Activated CD8-positive, alpha-beta memory T cell treated with anti-CD3 and anti-CD28 coated beads for 24 hours (primary cell): ENCODE results near the gene S100A2.
"Not testable (repeated sequence)": the region's sequence is repeated elsewhere in the genome, so short reads cannot be mapped to it uniquely, and the experiment has no call there.

ENCODE experiments used
- DNase-seq: peaks from one replicate; pipeline ENCODE4 v3.0.0-alpha.2; 2020

Gene S100A2

DNA sequence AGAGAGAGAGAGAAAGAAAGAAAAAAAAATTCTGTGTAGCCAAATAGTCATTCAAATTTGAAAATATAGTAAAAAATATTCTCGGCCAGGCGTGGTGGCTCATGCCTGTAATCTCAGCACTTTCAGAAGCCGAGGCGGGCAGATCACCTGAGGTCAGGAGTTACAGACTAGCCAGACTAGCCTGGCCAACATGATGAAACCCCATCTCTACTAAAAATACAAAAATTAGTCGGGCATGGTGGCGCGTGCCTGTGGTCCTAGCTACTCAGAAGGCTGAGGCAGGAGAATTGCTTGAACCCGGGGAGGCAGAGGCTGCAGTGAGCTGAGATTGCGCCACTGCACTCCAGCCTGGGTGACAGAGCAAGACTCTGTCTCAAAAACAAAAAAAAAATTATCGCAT, 22.4 kb upstream of the S100A2 start:
- DNase-seq: not testable (repeated sequence)

DNA sequence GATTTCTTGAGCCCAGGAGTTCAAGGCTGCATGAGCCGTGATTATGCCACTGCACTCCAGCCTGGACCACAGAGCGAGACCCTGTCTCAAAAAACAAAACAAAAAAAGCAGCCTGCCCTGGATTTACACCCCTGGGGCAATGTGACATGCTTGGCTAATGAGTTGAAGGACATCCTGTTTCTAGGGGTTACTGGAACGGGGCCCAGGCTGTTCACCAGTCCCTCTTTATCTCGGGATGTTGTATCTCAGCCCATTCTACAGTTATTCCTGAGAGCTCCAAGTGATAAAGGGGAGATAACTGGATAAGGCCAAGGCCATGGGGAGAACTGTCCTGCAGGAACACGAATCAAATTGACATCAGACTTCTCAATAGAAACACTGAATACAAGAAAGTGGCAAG, 21.7 kb upstream of the S100A2 start:
- DNase-seq: no peak

DNA sequence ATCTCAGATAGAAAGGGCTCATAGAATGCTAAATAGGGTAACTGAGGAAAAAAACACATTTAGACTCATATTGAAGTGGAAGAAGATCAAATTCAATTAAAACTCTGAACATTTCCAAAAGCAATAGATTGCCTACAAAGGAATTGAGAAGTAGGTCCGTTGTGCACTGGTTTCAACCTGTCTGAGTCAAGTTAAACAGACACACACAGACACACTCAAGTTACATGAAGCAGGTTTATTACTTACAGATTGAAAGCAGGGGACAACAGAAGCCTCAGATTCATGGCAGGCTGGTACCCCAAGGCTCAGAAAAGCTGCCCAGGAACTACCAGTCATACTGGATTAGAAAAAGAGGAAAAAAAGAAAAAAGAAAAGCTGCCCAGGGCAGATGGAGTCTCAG, 20.7 kb upstream of the S100A2 start:
- no peak for DNase-seq

DNA sequence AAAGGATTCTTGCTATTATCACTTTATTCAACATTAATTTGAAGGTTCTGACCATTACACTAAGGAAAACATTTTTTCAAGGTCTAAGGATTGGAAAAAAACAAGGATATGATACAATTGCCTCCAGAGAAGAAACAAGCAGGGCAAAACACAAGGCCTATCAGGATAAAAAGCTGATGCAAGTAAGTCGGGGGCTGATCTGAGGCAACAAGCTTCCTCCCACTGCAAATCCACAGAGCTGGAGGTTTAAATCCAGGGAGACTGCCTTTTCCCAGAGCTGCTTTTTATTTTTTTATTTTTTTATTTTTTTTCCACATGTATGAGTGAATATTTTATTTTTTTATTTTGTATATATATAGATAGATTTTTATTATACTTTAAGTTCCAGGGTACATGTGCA, 19.4 kb upstream of the S100A2 start:
- DNase-seq: no peak

DNA sequence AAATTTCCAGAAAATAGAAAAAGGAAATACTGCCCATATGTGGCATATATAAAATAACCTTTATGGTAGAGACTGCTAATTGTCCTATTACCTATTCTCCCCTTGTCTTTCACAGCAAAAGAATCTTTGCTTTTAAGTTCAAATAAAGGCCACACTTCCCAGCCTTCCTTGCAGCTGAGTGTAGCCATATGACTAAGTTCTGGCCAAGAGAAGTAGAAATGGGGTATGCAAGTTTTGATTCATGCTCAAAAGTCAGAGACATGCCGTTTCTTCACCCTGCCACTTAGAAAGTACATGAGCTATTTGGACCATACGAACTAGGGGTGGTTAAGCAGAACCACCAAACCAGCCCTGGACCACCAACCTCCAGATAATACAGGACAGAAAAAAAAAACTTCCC, 18.3 kb upstream of the S100A2 start:
- DNase-seq: no peak

DNA sequence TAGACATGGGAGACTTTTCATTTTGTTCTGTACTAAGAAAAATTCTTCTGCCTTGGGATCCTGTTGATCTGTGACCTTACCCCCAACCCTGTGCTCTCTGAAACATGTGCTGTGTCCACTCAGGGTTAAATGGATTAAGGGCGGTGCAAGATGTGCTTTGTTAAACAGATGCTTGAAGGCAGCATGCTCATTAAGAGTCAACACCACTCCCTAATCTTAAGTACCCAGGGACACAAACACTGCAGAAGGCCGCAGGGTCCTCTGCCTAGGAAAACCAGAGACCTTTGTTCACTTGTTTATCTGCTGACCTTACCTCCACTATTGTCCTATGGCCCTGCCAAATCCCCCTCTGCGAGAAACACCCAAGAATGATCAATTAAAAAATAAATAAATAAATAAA, 17.9 kb upstream of the S100A2 start:
- not testable (repeated sequence) for DNase-seq

DNA sequence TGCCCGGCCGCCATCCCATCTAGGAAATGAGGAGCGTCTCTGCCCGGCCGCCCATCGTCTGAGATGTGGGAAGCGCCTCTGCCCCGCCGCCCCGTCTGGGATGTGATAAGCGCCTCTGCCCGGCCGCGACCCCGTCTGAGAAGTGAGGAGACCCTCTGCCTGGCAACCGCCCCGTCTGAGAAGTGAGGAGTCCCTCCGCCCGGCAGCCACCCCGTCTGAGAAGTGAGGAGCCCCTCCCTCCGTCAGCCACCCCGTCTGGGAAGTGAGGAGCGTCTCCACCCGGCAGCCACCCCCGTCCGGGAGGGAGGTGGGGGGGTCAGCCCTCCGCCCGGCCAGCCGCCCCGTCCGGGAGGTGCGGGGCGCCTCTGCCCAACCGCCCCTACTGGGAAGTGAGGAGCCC, 17.2 kb upstream of the S100A2 start:
- not testable (repeated sequence) for DNase-seq

DNA sequence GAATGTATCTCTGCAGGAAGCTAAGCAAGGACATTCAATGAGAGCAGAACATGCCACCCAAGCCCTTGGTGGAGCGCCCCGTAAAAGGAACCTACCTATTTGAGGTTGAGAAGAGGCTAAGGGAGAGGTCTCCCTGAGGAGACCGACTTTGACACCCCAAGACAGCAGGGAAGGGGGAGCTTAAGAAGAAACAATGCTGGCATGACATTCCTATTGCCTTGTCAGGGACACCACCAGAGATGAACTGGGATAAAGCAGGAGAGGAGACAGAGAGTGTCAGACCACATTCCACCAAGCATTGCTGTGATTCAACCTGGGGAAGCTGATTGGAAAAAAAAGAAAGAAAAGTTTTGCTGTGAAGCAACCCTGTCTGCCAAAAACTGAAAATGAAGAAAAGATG, 13.3 kb upstream of the S100A2 start:
- DNase-seq: no peak

DNA sequence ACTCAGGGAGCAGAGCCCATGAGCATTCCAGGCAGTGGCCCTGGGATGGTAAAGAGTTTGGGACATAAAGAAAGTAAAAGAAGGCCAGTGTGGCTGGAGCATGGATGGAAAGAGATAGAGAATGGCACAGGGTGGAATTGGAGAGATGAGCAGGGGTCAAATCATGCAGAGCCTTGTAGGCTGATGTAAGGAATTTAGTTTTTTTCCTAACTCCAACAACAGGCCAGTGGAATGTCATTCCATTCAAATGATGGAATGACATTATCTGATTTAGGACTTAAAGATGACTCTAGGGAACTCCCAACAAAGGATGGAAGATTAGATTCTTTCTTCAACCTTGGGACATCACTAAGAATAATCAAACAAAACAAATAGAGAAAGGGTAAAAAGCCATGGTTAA, 12.8 kb upstream of the S100A2 start:
- DNase-seq: no peak

DNA sequence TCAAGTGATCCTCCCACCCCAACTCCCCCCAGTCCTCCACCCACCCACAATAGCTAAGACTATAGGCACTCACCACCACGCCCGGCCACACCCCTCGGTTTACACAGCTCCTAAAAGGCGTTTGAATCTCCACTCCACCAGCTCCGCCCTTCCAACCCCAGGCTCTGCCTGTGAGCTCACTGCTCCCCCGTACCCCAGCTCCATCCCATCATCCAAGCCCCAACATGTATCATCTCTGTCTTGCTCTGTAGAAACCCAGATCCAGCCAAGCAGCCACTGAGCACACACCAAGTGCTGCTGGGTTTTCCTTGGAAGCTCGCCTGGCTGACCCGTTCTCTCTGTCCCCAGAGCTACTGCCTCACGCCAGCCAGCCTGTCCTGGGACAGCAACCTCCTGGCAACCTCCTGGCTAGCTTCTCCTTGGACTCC, 12.0 kb upstream of the S100A2 start:
- no peak for DNase-seq

DNA sequence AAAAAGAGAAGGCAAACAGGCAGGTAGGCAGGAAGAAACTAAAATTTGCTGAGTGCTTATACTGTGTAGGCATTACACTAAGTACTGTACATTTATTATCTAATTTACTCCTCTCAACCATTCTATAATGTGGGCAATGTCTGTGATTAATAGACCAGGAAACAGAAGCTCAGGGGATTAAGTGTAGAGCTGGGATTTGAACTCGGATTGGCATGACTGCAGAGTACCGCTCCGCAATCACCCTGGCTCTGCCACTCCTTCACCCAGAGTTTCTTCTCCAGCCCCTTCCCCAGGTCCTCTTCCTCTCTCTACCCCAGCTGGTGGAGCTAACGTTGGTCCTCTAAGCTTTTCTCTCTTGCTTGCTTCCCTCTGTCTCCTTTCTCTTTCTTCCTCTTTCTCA, 11.5 kb upstream of the S100A2 start:
- DNase-seq: no peak

DNA sequence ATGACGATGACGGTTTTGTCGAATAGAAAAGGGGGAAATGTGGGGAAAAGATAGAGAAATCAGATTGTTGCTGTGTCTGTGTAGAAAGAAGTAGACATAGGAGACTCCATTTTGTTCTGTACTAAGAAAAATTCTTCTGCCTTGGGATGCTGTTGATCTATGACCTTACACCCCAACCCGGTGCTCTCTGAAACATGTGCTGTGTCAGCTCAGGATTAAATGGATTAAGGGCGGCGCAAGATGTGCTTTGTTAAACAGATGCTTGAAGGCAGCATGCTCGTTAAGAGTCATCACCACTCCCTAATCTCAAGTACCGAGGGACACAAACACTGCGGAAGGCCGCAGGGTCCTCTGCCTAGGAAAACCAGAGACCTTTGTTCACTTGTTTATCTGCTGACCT, 9.9 kb upstream of the S100A2 start:
- not testable (repeated sequence) for DNase-seq

DNA sequence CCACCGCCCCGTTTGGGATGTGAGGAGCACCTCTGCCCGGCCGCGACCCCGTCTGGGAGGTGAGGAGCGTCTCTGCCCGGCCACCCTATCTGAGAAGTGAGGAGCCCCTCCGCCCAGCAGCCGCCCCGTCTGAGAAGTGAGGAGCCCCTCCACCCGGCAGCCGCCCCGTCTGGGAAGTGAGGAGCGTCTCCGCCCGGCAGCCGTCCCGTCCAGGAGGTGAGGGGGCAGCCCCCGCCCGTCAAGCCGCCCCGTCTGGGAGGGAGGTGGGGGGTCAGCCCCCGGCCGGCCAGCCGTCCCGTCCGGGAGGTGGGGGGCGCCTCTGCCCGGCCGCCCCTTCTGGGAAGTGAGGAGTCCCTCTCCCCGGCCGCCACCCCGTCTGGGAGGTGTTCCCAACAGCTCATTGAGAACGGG, 9.4 kb upstream of the S100A2 start:
- DNase-seq: not testable (repeated sequence)

DNA sequence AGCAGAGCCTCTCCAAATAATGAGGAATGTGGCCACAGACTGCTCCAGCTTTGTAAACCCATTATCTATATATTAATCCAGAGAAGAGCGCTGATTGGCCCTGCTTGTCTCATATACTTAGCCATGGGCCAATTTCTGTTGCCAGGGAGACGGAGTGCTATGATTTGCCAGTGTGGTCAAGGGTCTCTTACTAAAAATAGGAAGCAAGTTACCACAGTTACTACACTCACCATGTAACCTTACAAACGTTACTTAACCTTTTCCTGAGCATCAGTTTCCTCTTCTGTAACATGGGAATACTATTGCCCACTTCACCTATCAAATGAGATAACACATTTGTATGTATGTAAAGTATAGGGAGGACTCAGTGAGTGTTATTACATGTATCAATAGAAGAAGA, 7.7 kb upstream of the S100A2 start:
- DNase-seq: no peak

DNA sequence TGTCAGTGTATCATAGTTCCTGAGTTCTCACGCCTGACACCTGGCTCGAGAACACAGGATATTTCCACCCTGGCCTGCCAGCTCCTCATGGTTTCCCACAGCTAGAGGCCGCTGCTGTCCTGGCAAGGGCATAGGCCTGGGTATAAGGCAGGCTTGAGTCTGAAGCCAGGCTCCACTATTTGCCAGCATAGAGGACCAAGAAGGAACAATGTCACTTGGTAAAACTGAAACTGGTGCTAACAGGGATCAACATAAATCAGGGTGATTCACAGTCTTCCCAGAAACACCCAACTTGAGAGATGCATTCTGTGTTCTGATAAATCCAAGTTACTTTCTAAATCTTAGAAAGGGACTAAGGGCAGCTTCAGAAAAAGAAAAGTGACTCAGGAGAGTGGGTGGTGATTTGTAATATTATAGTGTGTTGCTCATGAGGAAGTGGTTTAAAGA, 6.9 kb upstream of the S100A2 start:
- DNase-seq: peak; percentile 73

DNA sequence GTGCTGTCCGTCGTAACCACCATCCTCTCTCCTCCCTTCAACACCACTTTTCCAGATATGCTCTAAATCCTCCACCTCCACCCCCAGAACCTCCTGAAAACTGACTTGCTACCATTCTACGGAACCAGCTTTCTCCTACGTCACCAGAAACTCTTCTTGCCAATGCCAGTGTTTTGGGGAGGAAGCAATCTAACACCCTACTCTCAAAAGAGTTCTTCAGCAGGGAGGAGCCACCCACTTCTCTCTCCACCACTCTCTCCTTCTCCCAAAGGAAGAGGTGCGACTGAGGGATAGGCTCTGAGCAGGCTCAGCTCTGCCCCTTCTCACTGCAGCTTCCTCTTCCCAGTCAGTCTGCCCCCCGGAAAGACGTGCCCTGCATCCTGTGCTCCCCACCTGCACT, 6.1 kb upstream of the S100A2 start:
- DNase-seq: no peak

DNA sequence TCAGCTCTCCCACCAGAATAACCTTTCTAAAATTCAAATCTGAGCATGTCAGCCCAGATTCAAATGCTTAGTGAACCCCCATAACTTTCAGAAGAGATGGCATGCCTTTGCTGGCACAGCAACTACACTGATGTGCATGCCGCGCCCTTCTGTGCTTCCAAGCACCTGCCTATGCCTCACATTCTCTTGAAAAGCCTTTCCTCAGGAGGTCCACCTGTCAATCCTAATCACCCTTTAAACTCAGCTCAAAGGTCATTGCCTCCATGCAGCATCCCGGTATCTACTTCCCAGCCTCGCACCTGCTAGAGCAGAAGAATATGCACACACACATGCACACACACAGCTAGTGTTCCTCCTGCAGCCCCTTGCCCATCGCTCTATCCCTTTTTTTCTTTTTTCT, 5.2 kb upstream of the S100A2 start:
- no peak for DNase-seq

DNA sequence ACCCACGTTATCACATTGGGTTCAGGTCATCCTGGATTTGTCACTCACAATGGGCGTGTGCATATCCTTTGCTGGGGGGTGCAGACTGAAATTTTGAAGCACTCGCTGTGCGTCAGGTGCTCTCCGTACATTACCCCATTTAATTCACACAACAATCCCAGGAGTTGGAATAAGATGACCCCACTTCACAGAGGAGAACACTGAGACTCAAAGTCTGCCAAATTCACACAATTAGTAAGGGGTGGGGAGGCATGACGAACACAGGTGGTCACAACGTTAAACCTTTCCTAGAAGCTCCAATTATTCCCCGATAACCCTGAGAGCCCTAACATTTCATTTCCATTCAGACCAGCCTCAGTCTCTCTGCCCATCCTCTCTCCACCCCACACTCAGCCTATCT, 3.8 kb upstream of the S100A2 start:
- no peak for DNase-seq

DNA sequence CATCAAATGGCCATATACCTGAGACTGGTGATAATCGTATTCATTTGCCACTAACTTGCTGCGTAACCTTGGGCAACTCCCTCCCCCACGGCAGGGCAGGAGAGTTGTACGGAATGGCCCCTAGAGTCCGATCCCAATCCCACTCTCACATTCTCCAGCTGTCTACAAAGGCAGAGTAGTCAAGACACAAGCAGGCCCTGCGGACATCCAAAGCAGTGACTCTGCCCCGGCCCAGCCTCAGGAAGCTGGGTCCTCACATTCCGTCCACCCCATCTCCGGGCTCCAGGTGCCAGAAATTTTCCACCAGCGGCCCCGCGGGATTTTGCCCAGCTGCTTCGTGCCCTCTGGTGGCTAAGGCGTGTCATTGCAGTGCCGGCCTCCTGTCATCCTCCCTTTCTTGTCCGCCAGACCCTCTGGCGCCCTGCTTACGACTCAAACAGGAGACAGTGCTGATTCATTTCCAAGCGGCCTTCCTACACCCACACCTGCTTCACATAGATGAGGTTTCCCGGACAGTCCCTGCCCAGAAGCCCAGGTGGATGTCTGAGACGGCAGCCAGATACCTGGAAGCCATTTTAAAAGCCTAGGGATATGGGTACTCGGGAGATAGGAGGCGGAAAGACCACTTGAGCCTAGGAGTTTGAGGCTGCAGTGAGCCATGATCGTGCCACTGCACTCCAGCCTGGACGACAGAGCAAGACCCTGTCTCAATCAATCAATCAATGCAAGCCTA, 2.9 kb upstream of the S100A2 start:
- DNase-seq: peak; percentile 93

DNA sequence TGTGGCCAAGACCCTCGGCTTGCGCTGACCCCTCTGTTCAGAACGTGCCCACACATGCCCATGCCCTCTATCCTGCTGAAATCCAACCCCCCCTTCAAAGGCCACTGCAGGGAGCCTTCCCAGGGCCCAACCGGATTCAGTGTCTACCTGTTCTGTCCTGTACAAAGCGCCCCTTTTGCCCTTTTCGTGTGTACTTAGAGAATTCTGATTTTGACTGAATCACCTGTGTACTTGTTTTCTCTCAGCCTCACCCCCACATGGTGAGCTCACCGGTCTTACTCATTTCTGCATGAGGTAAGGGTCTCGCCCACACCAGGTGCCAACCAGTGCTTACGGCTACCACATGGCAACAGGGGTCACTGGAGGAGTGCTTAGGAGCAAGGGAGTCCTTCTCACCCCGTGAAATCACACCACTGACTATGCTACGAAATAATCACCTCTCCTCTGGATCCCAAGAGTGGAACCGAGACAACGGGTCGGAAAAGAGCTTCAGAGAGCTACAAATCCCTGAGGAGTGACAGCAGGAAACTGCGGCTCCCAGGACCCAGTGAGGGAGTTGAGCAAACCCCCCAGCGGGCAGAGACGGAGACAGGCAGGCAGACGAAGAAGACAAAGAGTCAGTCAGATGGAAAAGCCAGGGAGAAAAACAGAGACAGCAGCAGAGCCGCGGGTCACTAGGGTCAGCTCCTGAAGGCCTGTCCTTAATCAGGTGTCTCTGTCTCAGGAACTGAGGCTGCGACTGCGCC, 2.1 kb upstream of the S100A2 start:
- no peak for DNase-seq

DNA sequence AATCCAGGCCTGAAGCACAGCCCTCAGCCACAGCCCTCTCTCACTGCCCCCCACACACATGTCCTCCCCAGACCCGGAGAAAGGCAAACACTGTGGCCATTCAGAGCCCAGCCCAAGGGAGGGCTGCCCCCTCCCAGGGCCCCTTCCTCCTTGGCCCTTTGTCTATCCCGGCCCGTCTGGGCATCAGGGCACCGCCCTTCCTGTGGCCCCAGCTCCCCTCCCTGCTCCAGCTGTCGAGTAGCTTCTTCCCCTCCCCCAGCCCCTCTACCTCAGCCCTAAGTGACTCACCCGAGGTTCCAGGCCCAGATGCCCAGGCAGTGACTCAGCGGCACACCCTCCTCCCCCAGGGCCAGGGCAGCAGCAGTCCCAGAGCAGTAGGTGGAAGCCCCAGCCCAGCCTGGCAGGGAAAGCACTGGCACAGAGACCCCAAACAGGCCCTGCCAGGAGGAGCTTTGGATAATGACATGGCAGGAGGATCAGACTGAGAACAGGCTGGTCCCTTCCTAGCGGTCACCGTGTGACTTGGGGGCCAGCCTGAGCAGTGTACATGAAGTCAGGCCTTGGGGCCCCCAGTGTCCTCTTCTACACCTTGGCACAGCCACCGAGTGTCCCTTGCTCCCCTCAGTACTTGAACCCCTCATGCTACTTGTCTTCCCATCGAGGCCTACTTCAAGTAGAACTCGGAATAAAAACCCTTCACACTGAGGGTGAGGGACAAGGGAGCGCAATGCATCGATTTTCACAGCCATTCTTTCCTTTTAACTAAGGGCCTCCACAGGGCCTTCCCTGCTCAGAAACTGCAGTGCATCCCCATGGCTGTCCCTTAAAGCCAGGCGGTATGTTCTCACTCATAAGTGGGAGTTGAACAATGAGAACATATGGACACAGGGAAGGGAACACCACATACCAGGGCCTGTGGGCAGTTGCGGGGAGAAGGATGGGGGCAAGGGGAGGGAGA, 1.0 kb upstream of the S100A2 start:
- peak; percentile 90 for DNase-seq

DNA sequence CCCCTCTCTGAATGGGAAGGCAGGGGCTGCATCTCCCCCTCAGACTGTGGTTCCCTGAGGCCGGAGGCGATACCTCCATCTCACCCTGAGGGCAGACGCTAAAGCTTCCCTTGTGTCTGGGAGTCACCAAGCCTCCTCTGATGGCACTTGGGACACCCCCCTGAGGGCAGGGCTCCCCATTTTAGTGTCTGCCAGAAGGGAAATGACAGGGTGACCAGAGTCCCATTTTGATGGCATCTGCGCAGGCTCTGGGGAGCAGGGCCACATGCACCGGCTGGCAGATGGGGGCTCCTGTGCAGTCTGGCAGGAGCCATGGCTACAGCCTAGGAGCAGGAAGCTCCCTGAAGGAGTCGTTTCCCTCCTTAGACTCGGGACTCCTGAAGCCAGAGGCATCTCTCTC, 1.7 kb downstream of the S100A2 start:
- DNase-seq: no peak

DNA sequence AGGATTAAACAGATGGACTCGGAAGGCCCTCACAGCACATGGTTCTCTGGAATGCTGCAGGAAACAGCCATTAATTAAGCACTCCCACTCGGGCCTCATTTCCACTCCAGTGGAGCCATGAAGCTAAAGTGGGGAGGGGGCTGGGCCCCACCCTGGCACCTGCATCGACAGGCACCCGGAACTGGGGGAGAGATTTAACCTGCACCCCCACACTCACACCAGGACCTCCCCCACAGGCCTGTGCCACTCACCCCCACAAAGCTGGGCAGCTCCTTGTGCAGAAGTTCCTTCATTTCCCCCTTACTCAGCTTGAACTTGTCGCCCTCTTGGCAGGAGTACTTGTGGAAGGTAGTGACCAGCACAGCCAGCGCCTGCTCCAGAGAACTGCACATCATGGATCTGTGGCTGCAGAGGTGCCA, 2.2 kb downstream of the S100A2 start:
- DNase-seq: no peak
